ENCODE results near the gene RARRES2.
A peak's percentile ranks its signal among the peaks of the same experiment; 100 is the strongest.
"Not testable (repeated sequence)": the region's sequence is repeated elsewhere in the genome, so short reads cannot be mapped to it uniquely, and the experiment has no call there.

Gene RARRES2

GRCh38 chr7:150335774-150336112 lies 5.7 kb downstream of the RARRES2 start:
- no peak for DNase-seq

DNA sequence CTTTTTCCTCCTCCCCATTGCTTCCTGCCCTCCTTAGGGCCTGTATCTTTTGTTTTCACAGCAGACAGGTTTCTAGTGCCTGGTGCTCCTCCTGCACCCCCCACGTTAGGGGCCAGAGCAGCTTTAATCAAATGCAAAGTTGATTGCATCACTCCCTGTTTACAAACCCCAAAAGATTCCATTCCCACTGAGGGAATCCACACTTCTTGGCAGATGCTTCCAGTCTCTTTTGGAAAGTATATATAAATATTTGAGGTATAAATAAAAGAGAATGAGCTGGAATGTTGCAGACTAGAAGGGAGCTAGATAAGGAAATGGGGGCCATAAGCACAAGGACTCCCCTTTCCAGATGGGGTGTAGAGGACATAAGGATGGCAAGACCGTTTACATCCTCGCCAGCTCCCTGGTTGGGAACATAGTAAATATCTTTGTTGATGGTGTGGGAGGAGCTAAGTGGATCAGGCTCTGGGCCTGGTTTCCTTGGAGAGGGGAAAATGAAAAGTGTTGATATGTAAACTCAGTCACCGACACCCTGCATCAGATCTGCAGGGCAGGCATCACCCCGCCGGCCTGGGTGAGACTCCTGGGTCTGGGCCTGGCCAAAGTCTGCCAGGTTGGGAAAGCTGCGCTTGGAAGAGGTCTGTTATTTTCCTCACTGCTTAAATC lies 6.2 kb downstream of the RARRES2 start:
- DNase-seq, result no peak

- DNase-seq, result no peak
These were observed 7.3 kb downstream of the RARRES2 start for GRCh38 chr7:150334108-150334507.

DNA sequence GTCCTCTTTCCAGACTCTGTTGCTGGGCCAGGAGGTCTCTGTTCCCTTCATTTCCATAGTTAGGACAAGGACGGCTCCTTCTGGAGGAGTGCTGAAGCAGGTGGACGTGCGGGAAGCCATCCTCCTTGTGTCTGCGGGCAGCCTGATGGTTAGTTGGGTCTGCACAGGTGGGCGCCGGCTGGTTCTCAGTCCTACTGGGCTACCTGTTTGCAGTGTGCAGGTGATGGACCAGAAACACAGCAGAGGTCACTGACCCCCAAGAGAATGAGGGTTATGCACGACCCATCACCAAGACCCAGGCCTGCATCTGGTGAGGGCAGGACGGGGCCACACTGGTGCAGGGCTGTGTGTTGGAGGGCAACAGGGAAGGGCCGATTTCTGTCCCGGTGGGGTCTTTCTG lies 7.8 kb downstream of the RARRES2 start:
- DNase-seq, result no peak

DNA sequence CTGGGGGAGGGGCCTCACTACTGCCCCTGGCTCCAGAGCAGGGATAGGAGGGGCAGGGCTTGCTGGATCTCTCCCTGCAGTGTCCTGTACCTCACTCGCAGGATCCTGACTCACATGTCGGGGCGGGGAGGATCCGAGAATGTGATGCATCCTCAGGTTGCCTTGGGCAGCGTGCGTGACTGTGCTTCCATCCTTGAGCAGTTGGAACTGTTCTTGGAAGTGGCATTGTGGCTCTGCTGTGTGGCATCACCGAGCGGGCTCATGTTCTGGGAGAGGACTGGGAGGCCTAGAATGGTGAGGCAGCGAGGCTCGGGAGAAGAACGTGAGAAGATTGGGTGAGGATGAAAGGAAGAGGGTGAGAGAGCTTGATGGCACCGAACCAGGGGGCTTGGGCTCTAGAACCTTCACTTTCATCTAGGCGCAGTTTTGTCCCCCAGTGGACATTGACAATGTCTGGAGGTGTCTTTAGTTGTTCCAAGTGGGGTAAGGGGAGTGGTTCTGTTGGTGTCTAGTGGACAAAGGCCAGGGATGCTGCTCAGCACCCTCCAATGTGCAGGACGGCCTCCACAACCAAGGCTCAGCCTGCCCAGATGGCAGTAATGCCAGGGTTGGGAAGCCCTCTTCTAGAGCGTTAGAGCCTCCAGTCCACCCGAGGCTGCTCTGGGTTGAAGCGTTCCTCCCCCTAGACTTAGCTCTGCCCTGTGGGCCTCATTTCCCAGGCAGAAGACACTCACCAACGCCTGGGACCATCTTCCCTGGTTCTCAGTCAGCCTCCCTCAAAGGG lies 8.4 kb downstream of the RARRES2 start:
- DNase-seq, result no peak

DNA sequence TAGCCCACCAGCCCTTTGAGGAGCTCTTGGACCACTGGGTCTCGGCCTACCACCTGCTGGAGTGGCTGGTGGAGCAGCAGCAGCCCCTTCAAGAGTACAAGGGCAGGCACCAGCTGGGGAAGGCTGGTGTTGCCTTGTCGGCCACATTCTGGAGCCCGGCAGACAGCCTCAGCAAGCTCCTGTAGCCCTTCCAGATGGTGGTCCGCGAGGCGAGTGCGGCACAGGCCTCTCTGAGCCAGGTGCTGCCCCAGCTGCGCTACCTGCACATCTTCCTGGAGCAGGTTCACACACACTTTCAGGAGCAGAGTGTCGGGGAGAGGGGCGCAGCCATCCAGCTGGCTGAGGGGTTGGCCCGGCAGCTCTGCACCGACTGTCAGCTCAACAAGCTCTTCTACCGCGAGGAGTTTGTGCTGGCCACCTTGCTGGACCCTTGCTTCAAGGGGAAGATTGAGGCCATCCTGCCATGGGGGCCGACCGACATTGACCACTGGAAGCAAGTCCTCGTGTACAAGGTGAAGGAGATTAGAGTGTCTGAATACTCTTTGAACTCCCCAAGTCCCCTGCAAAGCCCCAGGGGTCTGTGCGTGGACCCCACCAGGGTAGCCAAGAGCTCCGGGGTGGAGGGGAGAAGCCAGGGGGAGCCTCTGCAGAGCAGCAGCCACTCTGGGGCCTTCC lies 11.1 kb downstream of the RARRES2 start:
- DNase-seq, result no peak

DNA sequence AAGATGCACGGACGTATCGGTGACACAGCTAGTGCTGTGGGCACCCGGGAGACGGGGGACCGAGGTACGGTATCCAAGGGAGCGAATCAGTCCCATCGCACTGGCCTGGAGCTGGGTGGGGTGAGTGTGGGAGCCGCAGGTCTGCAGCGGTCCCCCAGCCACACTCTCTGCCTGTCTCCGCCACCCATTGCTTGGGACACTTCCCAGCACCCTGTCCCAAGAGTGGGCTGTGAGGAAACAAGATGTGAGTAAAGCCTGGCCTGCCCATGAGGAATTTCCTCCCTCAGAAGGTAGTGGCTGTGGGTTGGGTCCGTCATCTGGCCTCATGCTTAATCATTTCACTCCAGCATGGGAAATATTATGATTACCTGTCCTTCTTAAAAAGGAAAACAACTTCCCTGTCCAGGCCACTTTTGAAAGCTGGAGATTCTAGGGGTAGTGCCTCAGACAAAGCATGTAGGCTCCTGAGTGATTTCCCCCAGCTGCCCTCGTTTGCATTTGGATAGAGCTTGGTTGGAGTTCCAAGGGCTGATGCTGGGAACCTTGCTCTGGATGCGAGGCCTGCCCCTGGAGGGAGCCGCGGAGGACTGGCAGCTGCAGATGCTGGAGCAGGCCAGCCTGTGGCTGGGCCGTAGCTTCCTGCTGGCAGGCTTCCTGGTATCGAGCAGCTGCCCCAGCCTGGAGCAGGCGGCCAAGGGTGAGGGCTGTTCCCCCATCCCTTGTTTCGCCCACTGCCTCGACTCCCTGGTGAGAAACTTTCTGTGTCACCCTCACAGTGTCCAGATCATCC lies 11.9 kb downstream of the RARRES2 start:
- no peak for DNase-seq

GRCh38 chr7:150327308-150327707 lies 14.1 kb downstream of the RARRES2 start:
- DNase-seq, result no peak

GRCh38 chr7:150326657-150327268 lies 14.7 kb downstream of the RARRES2 start:
- no peak for DNase-seq

DNA sequence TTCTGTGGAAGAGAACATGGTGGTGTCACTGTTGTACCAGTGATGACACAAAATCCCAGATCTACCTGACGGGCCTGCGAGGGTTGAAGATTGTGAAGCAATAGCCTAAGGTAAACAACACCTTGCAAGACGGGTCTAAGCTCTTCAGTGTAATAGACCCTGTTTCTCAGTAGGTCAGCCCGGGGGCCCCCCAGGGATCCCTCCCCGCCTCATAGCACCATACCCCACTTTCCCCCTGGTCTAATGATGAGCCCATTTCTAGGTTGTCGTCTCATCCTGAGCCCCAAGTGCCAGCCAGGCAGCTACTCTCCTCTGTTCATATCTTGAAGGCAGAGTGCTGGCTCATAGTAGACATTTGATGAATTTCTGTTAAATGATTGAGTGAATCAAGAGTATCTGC lies 15.5 kb downstream of the RARRES2 start:
- DNase-seq, result no peak

- DNase-seq, result no peak
These were observed 16.3 kb downstream of the RARRES2 start for GRCh38 chr7:150325110-150325611.

- DNase-seq, result no peak
These were observed 17.0 kb downstream of the RARRES2 start for GRCh38 chr7:150324373-150324961.

GRCh38 chr7:150323682-150324372 lies 17.6 kb downstream of the RARRES2 start:
- no peak for DNase-seq

DNA sequence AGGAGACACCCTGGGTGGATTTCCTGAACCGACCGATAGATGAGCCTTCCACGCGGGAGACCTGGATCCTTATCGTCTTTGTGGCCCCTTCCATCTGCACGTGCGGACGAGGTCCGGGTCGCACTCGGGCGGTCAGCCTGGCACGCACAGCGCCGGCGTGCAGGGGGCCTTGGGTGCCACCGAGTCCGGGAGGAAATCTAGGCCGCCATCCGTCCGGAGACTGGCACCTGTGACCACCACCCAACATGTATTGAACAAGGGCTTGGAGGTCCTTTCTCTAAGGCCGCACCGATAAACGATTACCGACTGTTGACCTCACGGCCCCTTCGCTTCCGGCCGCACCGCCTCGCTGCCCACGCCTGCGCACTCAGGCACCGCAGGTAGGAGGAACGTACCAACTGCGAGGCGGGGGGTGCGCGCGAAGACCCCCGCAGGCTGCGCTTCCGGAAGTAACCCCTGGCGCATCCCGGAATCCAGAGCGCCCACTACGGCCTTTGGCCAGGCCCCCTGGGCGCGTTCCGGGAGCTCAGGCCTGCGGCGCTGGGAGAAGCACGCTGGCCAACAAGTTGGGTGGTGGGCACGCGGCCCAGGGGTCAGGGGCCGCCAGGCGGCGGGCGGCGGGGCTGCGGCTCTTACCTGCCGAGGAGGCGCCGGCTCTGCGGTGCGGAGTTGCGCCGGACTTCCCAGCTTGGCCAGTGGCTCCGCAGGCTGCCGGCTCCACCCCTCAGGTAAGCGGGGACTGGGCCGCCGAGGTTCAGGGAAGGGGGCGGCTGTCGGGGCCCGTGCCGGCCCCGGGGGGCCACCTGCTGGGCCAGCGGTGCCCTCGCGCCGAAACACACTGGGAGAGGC lies 18.4 kb downstream of the RARRES2 start, which contains the start of the genes ACTR3C and LRRC61:
Gene ACTR3C, minus strand, starts transcription at position 713 of the 849 bp plus-strand sequence. CDS start 28,249 bp downstream, outside the sequence.
Gene LRRC61, plus strand, starts transcription at position 523 of the 849 bp plus-strand sequence. CDS start 13,507 bp downstream, outside the sequence.
- DNase-seq, result peak; percentile 71

DNA sequence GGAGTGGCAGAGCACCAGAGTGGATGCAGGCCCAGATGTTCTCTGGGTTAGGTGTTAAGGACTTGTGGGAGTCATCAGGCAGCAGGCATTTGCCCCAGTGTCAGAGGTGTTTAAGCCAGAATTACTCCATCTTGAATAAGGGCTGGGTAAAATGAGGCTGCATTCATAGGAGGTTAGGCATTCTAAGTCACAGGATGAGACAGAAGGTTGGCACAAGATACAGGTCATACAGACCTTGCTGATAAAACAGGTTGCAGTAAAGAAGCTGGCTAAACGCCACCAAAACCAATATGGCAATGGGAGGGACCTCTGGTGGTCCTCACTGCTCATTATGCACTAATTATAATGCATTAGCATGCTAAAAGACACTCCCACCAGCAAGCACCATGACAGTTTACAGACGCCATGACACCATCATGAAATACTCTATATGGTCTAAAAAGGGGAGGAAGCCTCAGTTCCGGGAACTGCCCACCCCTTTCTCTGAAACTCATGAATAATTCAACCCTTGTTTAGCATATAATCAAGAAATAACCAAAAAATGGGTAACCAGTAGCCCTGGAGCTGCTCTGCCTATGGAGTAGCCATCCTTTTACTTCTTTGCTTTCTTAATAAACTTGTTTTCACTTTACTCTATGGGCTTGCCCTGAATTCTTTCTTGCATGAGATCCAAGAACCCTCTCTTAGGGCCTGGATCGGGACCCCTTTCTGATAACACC lies 19.2 kb downstream of the RARRES2 start:
- peak; percentile 32 for DNase-seq

GRCh38 chr7:150321788-150322113 lies 19.7 kb downstream of the RARRES2 start:
- DNase-seq, result no peak

DNA sequence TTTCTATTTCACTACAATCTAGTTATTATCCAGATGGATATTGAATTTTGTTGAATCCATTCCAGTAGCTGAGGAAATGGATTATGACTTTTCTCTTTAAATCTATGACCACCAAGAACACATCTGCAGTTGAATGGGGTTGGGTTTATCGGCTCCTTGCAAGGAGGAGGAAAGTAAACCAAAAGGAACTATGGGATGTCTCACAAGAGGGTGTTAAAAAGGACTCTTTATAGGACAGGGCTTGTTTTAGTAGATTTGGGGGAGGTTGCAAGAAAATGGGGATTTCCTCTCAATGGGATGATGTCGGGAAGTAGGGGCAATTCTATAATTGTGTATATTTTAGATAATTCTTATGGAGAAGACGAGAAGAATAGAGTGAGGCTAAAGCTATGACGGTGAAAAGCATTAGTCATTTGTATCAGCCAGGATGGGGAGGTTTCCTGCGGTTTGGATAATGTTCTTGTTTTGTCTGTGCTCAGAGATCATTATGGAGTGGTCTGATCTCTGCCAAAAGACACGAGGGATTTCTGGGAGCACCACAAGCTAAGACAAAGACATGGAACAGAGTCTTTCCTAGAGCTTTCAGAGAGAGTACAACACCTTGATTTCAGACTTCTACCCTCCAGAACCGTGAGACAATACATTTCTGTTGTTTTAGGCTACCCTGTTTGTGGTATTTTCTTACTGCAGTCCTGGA lies 23.5 kb downstream of the RARRES2 start:
- no peak for DNase-seq

DNA sequence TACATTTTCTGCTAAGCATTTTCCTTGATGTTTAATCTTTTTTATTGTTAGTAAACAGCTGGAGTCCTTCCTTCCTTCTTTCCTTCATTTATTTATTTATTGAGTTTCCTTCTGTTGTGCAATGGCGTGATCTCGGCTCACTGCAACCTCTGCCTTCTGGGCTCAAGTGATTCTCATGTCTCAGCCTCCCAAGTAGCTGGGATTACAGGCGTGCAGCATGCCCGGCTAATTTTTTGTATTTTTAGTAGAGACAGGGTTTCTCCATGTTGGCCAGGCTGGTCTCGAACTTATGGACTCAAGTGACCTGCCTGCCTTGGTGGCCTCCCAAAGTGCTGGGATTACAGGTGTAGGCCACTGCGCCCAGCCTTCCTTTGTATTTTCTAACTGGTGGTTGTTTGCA lies 24.4 kb downstream of the RARRES2 start:
- not testable (repeated sequence) for DNase-seq

DNA sequence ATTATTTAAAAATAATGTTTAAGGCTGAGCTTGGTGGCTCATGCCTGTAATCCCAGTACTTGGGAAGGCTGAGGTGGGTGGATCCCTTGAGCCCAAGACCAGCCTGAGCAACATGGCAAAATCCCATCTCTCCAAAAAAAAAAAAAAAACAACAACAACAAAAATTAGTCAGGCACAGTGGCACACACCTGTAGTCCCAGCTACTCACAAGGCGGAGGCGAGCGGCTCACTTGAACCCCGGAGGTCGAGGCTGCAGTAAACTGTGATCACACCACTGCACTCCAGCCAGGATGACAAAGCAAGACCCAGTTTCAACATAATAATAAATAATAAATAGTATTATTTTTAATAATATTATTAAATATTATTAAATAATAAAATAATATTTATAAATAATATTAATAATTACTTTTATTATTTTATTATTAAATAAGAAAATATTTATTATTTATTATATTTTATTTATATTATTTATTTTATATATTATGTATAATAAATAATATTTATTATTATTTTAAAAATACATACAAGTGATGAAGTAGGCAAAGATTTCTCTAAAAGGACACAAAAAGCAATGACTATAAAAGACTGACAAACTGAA lies 26.7 kb downstream of the RARRES2 start:
- DNase-seq, result no peak
